WTC11 (cell line): ENCODE data around the gene KDM2B. TPM values are rescaled to one million over a fixed set of nuclear protein-coding genes. Genes with fewer than 3 reads are reported as not detected.

Experiments
- ATAC-seq: fragments of 200-7000 bp; cut with Tn5 transposase; 2 replicates; pipeline ENCODE4 v1.10.0; 2021; ENCODE audit warnings: mild to moderate bottlenecking, moderate library complexity
- CTCF ChIA-PET: fragments of 300-600 bp; sonication (Branson Sonifier 250); formaldehyde crosslinking; loops from one replicate; lab custom pipeline; 2021; ENCODE audit warnings: antibody characterized with exemption; lab: Charles Lee
- POLR2A ChIA-PET: fragments of 350-600 bp; sonication (Branson Sonifier 250); formaldehyde crosslinking; loops from one replicate; lab custom pipeline; 2021; ENCODE audit warnings: antibody characterized with exemption; lab: Charles Lee
- DNase-seq: peaks from one replicate; pipeline ENCODE4 v3.0.0; 2021; ENCODE audit warnings: low spot score
- H3K27ac Mint-ChIP-seq: 2 replicates; pipeline ENCODE4 v1.8.0; 2021; ENCODE audit warnings: mixed read lengths
- H3K27me3 Mint-ChIP-seq: 2 replicates; pipeline ENCODE4 v1.8.0; 2021; ENCODE audit warnings: low read depth, mild to moderate bottlenecking, moderate library complexity, mixed read lengths
- H3K36me3 Mint-ChIP-seq: 2 replicates; pipeline ENCODE4 v1.8.0; 2021; ENCODE audit warnings: mixed read lengths
- H3K4me1 Mint-ChIP-seq: 2 replicates; pipeline ENCODE4 v1.8.0; 2022; ENCODE audit warnings: mixed read lengths
- H3K4me3 Mint-ChIP-seq: 2 replicates; pipeline ENCODE4 v1.8.0; 2021; ENCODE audit warnings: mild to moderate bottlenecking, moderate library complexity, mixed read lengths
- H3K9me3 Mint-ChIP-seq: 2 replicates; pipeline ENCODE4 v1.8.0; 2021; ENCODE audit warnings: mixed read lengths
- ATF1 ChIP-seq: sonication (generic); formaldehyde crosslinking; IDR thresholded peaks from 2 replicates; pipeline ENCODE4 v1.8.1; 2023; ENCODE audit warnings: mild to moderate bottlenecking, moderate library complexity, missing genetic modification reagents
- CBFB ChIP-seq: sonication (generic); formaldehyde crosslinking; IDR thresholded peaks from 2 replicates; pipeline ENCODE4 v1.8.1; 2022; ENCODE audit warnings: mild to moderate bottlenecking, low read depth, missing genetic modification reagents
- CREB1 ChIP-seq: sonication (generic); formaldehyde crosslinking; IDR thresholded peaks from 2 replicates; pipeline ENCODE4 v1.8.0; 2023; ENCODE audit warnings: mild to moderate bottlenecking, missing genetic modification reagents
- EMX1 ChIP-seq: fragments of 250-450 bp; sonication (Bioruptor Pico); IDR thresholded peaks from 2 replicates; pipeline ENCODE4 v1.8.0; 2021; ENCODE audit warnings: mild to moderate bottlenecking
- FOXP1 ChIP-seq: sonication (generic); formaldehyde crosslinking; IDR thresholded peaks from 2 replicates; pipeline ENCODE4 v1.8.0; 2022; ENCODE audit warnings: missing genetic modification reagents, mild to moderate bottlenecking, moderate library complexity, borderline replicate concordance
- GTF2I ChIP-seq: fragments of 250-450 bp; sonication (Bioruptor Pico); conservative IDR thresholded peaks from 2 replicates; pipeline ENCODE4 v1.4.0; 2021; ENCODE audit warnings: mild to moderate bottlenecking
- KAT7 ChIP-seq: sonication (generic); formaldehyde crosslinking; IDR thresholded peaks from 2 replicates; pipeline ENCODE4 v1.8.1; 2023; ENCODE audit warnings: missing genetic modification reagents, mild to moderate bottlenecking, borderline replicate concordance
- MYBL2 ChIP-seq: sonication (generic); formaldehyde crosslinking; IDR thresholded peaks from 2 replicates; pipeline ENCODE4 v1.8.1; 2023; ENCODE audit warnings: mild to moderate bottlenecking, moderate library complexity, missing genetic modification reagents
- NR2C2 ChIP-seq: sonication (generic); formaldehyde crosslinking; IDR thresholded peaks from 2 replicates; pipeline ENCODE4 v1.8.0; 2022; ENCODE audit warnings: mild to moderate bottlenecking, missing genetic modification reagents
- RORB ChIP-seq: fragments of 250-450 bp; sonication (Bioruptor Pico); IDR thresholded peaks from 2 replicates; pipeline ENCODE4 v1.9.0; 2021; ENCODE audit warnings: mild to moderate bottlenecking
- SMAD3 ChIP-seq: sonication (generic); formaldehyde crosslinking; IDR thresholded peaks from 2 replicates; pipeline ENCODE4 v1.8.0; 2022; ENCODE audit warnings: missing genetic modification reagents, mild to moderate bottlenecking, borderline replicate concordance
- TCF7 ChIP-seq: sonication (generic); formaldehyde crosslinking; IDR thresholded peaks from 2 replicates; pipeline ENCODE4 v1.8.0; 2022; ENCODE audit warnings: mild to moderate bottlenecking, low read depth, missing genetic modification reagents, moderate library complexity
- ZBTB21 ChIP-seq: sonication (generic); formaldehyde crosslinking; IDR thresholded peaks from 2 replicates; pipeline ENCODE4 v1.8.1; 2023; ENCODE audit warnings: mild to moderate bottlenecking, missing genetic modification reagents, borderline replicate concordance
- ZNF219 ChIP-seq: sonication (generic); formaldehyde crosslinking; IDR thresholded peaks from 2 replicates; pipeline ENCODE4 v1.8.0; 2023; ENCODE audit warnings: missing genetic modification reagents, mild to moderate bottlenecking, borderline replicate concordance
- ZNF396 ChIP-seq: fragments of 250-450 bp; sonication (Bioruptor Pico); IDR thresholded peaks from 2 replicates; pipeline ENCODE4 v1.8.0; 2021; ENCODE audit warnings: mild to moderate bottlenecking, moderate library complexity, borderline replicate concordance
- ZNF416 ChIP-seq: fragments of 250-450 bp; sonication (Bioruptor Pico); IDR thresholded peaks from 2 replicates; pipeline ENCODE4 v1.9.0; 2021; ENCODE audit warnings: mild to moderate bottlenecking, inconsistent platforms
- ZNF423 ChIP-seq: fragments of 250-450 bp; sonication (Bioruptor Pico); IDR thresholded peaks from 2 replicates; pipeline ENCODE4 v2.1.2; 2022; ENCODE audit warnings: mild to moderate bottlenecking, moderate library complexity
- total RNA-seq: library from RNA; stranded (reverse); gene quantifications from 3 replicates; pipeline ENCODE4 v1.2.3, GENCODE V29; 2021
- TF ChIP-seq, protein P1 (sequence below): sonication (generic); formaldehyde crosslinking; IDR thresholded peaks from 2 replicates; pipeline ENCODE4 v1.8.1; 2023; ENCODE audit warnings: mild to moderate bottlenecking, missing genetic modification reagents
- TF ChIP-seq, protein P2 (sequence below): fragments of 200-600 bp; IDR thresholded peaks from 2 replicates; pipeline ENCODE4 v1.8.0; 2022; ENCODE audit warnings: antibody characterized with exemption
- TF ChIP-seq, protein P3 (sequence below): fragments of 250-450 bp; sonication (Bioruptor Pico); IDR thresholded peaks from 2 replicates; pipeline ENCODE4 v1.9.0; 2021; ENCODE audit warnings: moderate library complexity, mild to moderate bottlenecking, inconsistent platforms, borderline replicate concordance
- TF ChIP-seq, protein P4 (sequence below): sonication (generic); formaldehyde crosslinking; IDR thresholded peaks from 2 replicates; pipeline ENCODE4 v1.8.1; 2023; ENCODE audit warnings: mild to moderate bottlenecking, missing genetic modification reagents, moderate library complexity
- TF ChIP-seq, protein P5 (sequence below): sonication (generic); formaldehyde crosslinking; IDR thresholded peaks from 2 replicates; pipeline ENCODE4 v1.8.0; 2022; ENCODE audit warnings: mild to moderate bottlenecking, missing genetic modification reagents
- TF ChIP-seq, protein P6 (sequence below): sonication (generic); formaldehyde crosslinking; IDR thresholded peaks from 2 replicates; pipeline ENCODE4 v1.8.0; 2023; ENCODE audit warnings: mild to moderate bottlenecking, missing genetic modification reagents
- TF ChIP-seq, protein P7 (sequence below): sonication (generic); formaldehyde crosslinking; IDR thresholded peaks from 2 replicates; pipeline ENCODE4 v1.8.1; 2022; ENCODE audit warnings: low read depth, missing genetic modification reagents, borderline replicate concordance

KDM2B gene
- total RNA-seq, 1 experiment from 2014 or later: 147 TPM

DNA sequence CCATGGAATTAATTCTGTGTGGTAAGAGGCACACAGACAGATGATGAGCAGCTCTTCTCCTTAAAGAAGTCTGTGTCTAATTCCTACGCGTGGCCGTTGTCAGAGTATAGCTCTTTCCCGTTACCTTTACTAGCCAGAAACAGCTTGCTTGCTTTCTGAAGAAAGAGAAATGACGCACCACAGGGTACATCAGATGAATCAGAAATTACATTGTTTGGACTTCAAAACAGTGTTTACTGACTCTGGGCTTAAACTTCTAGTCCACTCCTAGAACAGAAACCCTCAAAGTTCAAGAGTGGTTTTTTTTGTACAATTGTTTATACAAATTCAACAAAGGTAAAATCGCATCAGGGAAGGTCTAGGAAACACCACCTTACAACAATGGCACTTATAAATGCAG, 151.9 kb downstream of the KDM2B start (continued):
- TF ChIP-seq RORB (no peak), ZNF416 (CRISPR knock-in tag) (no peak), MYBL2 (CRISPR knock-in tag) (no peak), ZBTB21 (CRISPR knock-in tag) (no peak)
- TF ChIP-seq, protein P1, sequence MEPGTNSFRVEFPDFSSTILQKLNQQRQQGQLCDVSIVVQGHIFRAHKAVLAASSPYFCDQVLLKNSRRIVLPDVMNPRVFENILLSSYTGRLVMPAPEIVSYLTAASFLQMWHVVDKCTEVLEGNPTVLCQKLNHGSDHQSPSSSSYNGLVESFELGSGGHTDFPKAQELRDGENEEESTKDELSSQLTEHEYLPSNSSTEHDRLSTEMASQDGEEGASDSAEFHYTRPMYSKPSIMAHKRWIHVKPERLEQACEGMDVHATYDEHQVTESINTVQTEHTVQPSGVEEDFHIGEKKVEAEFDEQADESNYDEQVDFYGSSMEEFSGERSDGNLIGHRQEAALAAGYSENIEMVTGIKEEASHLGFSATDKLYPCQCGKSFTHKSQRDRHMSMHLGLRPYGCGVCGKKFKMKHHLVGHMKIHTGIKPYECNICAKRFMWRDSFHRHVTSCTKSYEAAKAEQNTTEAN: no peak
- TF ChIP-seq, all 79 proteins: peak for 0

DNA sequence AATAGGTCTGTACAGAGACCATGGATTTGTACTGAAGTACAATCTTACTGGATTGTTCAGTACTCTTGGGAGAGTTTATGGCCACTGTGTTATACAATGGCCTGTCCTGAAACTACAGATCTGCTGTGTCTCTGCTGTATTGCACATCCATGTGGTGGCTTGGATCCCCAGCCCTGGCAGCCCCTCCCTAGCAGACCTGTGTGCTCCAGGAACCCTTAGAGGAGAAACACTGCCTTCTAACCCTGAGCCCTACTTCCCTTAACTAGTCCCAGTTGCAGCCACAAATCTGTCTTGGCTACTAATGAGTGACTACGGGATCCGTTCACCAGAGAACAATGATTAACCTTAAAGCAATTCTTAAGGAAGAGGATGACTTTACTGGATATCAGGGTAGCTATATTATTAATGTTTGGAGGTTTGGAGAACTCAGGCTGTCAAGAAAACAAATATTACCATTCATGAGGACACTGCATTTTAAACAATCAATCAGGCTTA, 153.2 kb downstream of the KDM2B start:
- H3K27ac Mint-ChIP-seq: no peak overlapping the region
- peaks cover 83% of the 10 kb centered on the region for H3K36me3 Mint-ChIP-seq
- no peaks in the 10 kb centered on the region for H3K4me1 Mint-ChIP-seq
- no peaks in the 10 kb centered on the region for H3K27me3 Mint-ChIP-seq
- ChIA-PET CTCF (interaction anchor here (1.1 kb wide), 1 partner anchor 14 kb away, joined by 3 read pairs; no protein-coding TSS in a partner anchor), POLR2A (no interaction called here)
- DNase-seq: no peak
- TF ChIP-seq CBFB (no peak), ZNF416 (CRISPR knock-in tag) (no peak), TCF7 (CRISPR knock-in tag) (no peak), CREB1 (no peak), FOXP1 (CRISPR knock-in tag) (no peak), ZNF423 (CRISPR knock-in tag) (no peak), GTF2I (CRISPR knock-in tag) (no peak), NR2C2 (CRISPR knock-in tag) (no peak), SMAD3 (CRISPR knock-in tag) (no peak), ATF1 (CRISPR knock-in tag) (no peak)
- TF ChIP-seq, protein P2, sequence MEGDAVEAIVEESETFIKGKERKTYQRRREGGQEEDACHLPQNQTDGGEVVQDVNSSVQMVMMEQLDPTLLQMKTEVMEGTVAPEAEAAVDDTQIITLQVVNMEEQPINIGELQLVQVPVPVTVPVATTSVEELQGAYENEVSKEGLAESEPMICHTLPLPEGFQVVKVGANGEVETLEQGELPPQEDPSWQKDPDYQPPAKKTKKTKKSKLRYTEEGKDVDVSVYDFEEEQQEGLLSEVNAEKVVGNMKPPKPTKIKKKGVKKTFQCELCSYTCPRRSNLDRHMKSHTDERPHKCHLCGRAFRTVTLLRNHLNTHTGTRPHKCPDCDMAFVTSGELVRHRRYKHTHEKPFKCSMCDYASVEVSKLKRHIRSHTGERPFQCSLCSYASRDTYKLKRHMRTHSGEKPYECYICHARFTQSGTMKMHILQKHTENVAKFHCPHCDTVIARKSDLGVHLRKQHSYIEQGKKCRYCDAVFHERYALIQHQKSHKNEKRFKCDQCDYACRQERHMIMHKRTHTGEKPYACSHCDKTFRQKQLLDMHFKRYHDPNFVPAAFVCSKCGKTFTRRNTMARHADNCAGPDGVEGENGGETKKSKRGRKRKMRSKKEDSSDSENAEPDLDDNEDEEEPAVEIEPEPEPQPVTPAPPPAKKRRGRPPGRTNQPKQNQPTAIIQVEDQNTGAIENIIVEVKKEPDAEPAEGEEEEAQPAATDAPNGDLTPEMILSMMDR: no peak
- TF ChIP-seq, protein P3, sequence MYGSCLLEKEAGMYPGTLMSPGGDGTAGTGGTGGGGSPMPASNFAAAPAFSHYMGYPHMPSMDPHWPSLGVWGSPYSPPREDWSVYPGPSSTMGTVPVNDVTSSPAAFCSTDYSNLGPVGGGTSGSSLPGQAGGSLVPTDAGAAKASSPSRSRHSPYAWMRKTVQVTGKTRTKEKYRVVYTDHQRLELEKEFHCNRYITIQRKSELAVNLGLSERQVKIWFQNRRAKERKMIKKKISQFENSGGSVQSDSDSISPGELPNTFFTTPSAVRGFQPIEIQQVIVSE (CRISPR knock-in tag): no peak
- TF ChIP-seq, protein P4, sequence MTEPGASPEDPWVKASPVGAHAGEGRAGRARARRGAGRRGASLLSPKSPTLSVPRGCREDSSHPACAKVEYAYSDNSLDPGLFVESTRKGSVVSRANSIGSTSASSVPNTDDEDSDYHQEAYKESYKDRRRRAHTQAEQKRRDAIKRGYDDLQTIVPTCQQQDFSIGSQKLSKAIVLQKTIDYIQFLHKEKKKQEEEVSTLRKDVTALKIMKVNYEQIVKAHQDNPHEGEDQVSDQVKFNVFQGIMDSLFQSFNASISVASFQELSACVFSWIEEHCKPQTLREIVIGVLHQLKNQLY (CRISPR knock-in tag): no peak
- TF ChIP-seq, protein P5, sequence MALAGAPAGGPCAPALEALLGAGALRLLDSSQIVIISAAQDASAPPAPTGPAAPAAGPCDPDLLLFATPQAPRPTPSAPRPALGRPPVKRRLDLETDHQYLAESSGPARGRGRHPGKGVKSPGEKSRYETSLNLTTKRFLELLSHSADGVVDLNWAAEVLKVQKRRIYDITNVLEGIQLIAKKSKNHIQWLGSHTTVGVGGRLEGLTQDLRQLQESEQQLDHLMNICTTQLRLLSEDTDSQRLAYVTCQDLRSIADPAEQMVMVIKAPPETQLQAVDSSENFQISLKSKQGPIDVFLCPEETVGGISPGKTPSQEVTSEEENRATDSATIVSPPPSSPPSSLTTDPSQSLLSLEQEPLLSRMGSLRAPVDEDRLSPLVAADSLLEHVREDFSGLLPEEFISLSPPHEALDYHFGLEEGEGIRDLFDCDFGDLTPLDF: no peak
- ATAC-seq: no peak
- H3K4me3 Mint-ChIP-seq: no peak overlapping the region
- H3K9me3 Mint-ChIP-seq: no peaks in the 10 kb centered on the region

DNA sequence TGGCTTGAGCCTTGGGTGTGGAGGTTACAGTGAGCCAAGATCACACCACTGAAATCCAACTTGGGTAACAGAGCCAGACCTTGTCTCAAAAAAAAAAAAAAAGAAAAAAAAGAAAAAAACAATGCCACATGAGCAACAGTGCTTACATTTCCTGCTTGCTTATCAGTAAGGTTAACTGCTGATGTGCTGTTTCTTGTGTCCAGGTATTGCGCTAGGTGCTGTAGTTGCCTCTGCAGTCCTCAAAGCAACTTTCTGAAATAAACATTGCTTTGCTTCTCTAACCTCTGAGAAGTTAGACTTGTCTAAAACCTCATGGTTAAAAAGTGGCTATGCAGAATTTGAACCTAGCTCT, 156.2 kb downstream of the KDM2B start:
- POLR2A ChIA-PET: no interaction called here
- peaks cover 80% of the 10 kb centered on the region for H3K36me3 Mint-ChIP-seq
- TF ChIP-seq ZNF396 (CRISPR knock-in tag) (no peak), KAT7 (CRISPR knock-in tag) (no peak), ZNF219 (CRISPR knock-in tag) (no peak), EMX1 (no peak), GTF2I (CRISPR knock-in tag) (no peak), MYBL2 (CRISPR knock-in tag) (no peak)
- TF ChIP-seq, protein P4 (CRISPR knock-in tag): no peak
- TF ChIP-seq, protein P6, sequence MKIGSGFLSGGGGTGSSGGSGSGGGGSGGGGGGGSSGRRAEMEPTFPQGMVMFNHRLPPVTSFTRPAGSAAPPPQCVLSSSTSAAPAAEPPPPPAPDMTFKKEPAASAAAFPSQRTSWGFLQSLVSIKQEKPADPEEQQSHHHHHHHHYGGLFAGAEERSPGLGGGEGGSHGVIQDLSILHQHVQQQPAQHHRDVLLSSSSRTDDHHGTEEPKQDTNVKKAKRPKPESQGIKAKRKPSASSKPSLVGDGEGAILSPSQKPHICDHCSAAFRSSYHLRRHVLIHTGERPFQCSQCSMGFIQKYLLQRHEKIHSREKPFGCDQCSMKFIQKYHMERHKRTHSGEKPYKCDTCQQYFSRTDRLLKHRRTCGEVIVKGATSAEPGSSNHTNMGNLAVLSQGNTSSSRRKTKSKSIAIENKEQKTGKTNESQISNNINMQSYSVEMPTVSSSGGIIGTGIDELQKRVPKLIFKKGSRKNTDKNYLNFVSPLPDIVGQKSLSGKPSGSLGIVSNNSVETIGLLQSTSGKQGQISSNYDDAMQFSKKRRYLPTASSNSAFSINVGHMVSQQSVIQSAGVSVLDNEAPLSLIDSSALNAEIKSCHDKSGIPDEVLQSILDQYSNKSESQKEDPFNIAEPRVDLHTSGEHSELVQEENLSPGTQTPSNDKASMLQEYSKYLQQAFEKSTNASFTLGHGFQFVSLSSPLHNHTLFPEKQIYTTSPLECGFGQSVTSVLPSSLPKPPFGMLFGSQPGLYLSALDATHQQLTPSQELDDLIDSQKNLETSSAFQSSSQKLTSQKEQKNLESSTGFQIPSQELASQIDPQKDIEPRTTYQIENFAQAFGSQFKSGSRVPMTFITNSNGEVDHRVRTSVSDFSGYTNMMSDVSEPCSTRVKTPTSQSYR: no peak
- TF ChIP-seq, protein P7, sequence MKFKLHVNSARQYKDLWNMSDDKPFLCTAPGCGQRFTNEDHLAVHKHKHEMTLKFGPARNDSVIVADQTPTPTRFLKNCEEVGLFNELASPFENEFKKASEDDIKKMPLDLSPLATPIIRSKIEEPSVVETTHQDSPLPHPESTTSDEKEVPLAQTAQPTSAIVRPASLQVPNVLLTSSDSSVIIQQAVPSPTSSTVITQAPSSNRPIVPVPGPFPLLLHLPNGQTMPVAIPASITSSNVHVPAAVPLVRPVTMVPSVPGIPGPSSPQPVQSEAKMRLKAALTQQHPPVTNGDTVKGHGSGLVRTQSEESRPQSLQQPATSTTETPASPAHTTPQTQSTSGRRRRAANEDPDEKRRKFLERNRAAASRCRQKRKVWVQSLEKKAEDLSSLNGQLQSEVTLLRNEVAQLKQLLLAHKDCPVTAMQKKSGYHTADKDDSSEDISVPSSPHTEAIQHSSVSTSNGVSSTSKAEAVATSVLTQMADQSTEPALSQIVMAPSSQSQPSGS (CRISPR knock-in tag): no peak

More for the DNA sequence above, 156.2 kb downstream of the KDM2B start:
- Mint-ChIP-seq H3K4me1 (no peaks in the 10 kb centered on the region), H3K9me3 (no peaks in the 10 kb centered on the region), H3K4me3 (no peak overlapping the region), H3K27me3 (no peaks in the 10 kb centered on the region), H3K27ac (no peak overlapping the region)
- ATAC-seq: no peak
- CTCF ChIA-PET: interaction anchor here (4.5 kb wide), 1 partner anchor 18 kb away, joined by 22 read pairs; no protein-coding TSS in a partner anchor
- DNase-seq: no peak
